Keratinocyte (primary cell): ENCODE measurements around the gene CEP164.
"Not testable (repeated sequence)": the region's sequence is repeated elsewhere in the genome, so short reads cannot be mapped to it uniquely, and the experiment has no call there.

Experiments used
- CTCF ChIP-seq, 3 experiments: IDR thresholded peaks in 1 of 3; conservative IDR thresholded peaks in 1 of 3; optimal IDR thresholded peaks in 1 of 3; 2 replicates in 2 of 3; 3 replicates in 1 of 3; pipeline versions ENCODE3 to v1.5.1; 2011; ENCODE audit warnings: low read length in 3 of 3, mild to moderate bottlenecking in 3 of 3, moderate library complexity in 2 of 3, control low read depth in 1 of 3, inconsistent platforms in 1 of 3; ENCODE audit not compliant: insufficient read depth in 2 of 3; ENCODE audit errors: extremely low read depth in 1 of 3
- EZH2 ChIP-seq: IDR thresholded peaks from one replicate; pipeline ENCODE4 v1.6.1; 2012; ENCODE audit warnings: inconsistent platforms, mild to moderate bottlenecking, low read length, moderate library complexity

GRCh38 chr11:117399100-117399840 lies 71.6 kb downstream of the CEP164 start:
- TF ChIP-seq CTCF (optimal IDR thresholded peaks at IDR 0.05 in 1 of 3, IDR thresholded peaks at IDR 0.05 in 1 of 3, conservative IDR thresholded peaks at IDR 0.05 in 1 of 3; ENCODE audit: extremely low read depth in 1 of 3, insufficient read depth in 2 of 3, low read length in 3 of 3); EZH2: not testable (repeated sequence)
